HepG2 (cell line): ENCODE measurements around the gene TMEM135. TPM values are rescaled to one million over a fixed set of nuclear protein-coding genes. Genes with fewer than 3 reads are reported as not detected.

Experiments used
- BATF2 ChIP-seq: sonication (generic); formaldehyde crosslinking; IDR thresholded peaks from 2 replicates; pipeline ENCODE4 v1.8.0; 2022; ENCODE audit warnings: mild to moderate bottlenecking, missing genetic modification reagents, moderate library complexity
- BHLHE40 ChIP-seq: IDR thresholded peaks from 2 replicates; pipeline ENCODE4 v1.6.1; 2011; ENCODE audit warnings: low read length, improper control_type of control experiment
- CSRNP2 ChIP-seq: sonication (generic); formaldehyde crosslinking; conservative IDR thresholded peaks from 2 replicates; pipeline ENCODE4 v1.8.0; 2022; ENCODE audit warnings: low read depth, missing genetic modification reagents
- GABPB1 ChIP-seq: IDR thresholded peaks from 2 replicates; pipeline ENCODE4 v1.6.1; 2016; ENCODE audit warnings: mild to moderate bottlenecking, missing genetic modification reagents, moderate library complexity, missing compliant biosample characterization
- HNF1B ChIP-seq: sonication (generic); formaldehyde crosslinking; IDR thresholded peaks from 2 replicates; pipeline ENCODE4 v1.5.1; 2020; ENCODE audit warnings: mild to moderate bottlenecking, moderate library complexity, missing genetic modification reagents
- MEIS1 ChIP-seq: sonication (generic); formaldehyde crosslinking; IDR thresholded peaks from 2 replicates; pipeline ENCODE4 v1.9.0; 2021; ENCODE audit warnings: mild to moderate bottlenecking, missing genetic modification reagents, moderate library complexity, borderline replicate concordance
- NFATC3 ChIP-seq: sonication (generic); formaldehyde crosslinking; IDR thresholded peaks from 2 replicates; pipeline ENCODE4 v1.5.1; 2020; ENCODE audit warnings: mild to moderate bottlenecking, missing genetic modification reagents
- NFYC ChIP-seq: IDR thresholded peaks from 2 replicates; pipeline ENCODE4 v1.6.1; 2016; ENCODE audit warnings: missing genetic modification reagents, missing compliant biosample characterization
- RBM39 ChIP-seq: fragments of 200-400 bp; formaldehyde crosslinking; IDR thresholded peaks from one replicate; pipeline ENCODE4 v1.6.1; 2018; ENCODE audit warnings: antibody characterized with exemption, mild to moderate bottlenecking, low read depth, low read length; ENCODE audit not compliant: poor library complexity, severe bottlenecking
- RELA ChIP-seq: sonication (generic); formaldehyde crosslinking; IDR thresholded peaks from 2 replicates; pipeline ENCODE4 v1.4.0; 2020; ENCODE audit warnings: missing genetic modification reagents
- RNF2 ChIP-seq: fragments of 450-650 bp; conservative IDR thresholded peaks from 2 replicates; pipeline ENCODE4 v1.6.1; 2016; ENCODE audit warnings: low read depth
- TCF12 ChIP-seq, 2 experiments: fragments of 450-650 bp in 1 of 2; sonication (generic) in 1 of 2; formaldehyde crosslinking in 1 of 2; IDR thresholded peaks; 2 replicates each; pipeline versions ENCODE4 v1.6.1 to v1.8.0; 2017 to 2022; ENCODE audit warnings: antibody characterized with exemption in 1 of 2, mild to moderate bottlenecking in 1 of 2, missing genetic modification reagents in 1 of 2, moderate library complexity in 1 of 2
- ZBTB4 ChIP-seq: sonication (generic); formaldehyde crosslinking; IDR thresholded peaks from 2 replicates; pipeline ENCODE4 v1.4.0; 2020; ENCODE audit warnings: missing genetic modification reagents, mild to moderate bottlenecking, borderline replicate concordance
- ZMAT3 ChIP-seq: sonication (generic); formaldehyde crosslinking; conservative IDR thresholded peaks from 2 replicates; pipeline ENCODE4 v1.7.0; 2021; ENCODE audit warnings: missing genetic modification reagents
- ZNF274 ChIP-seq: sonication (generic); formaldehyde crosslinking; IDR thresholded peaks from 2 replicates; pipeline ENCODE4 v1.5.1; 2020; ENCODE audit warnings: mild to moderate bottlenecking, missing genetic modification reagents
- ZNF331 ChIP-seq: sonication (generic); formaldehyde crosslinking; IDR thresholded peaks from 2 replicates; pipeline ENCODE4 v1.4.0; 2020; ENCODE audit warnings: missing genetic modification reagents
- ZNF33B ChIP-seq: sonication (generic); formaldehyde crosslinking; IDR thresholded peaks from 2 replicates; pipeline ENCODE4 v1.5.1; 2020; ENCODE audit warnings: mild to moderate bottlenecking, missing genetic modification reagents
- ZNF598 ChIP-seq: sonication (generic); formaldehyde crosslinking; IDR thresholded peaks from 2 replicates; pipeline ENCODE4 v1.5.1; 2020; ENCODE audit warnings: mild to moderate bottlenecking, missing genetic modification reagents, borderline replicate concordance
- ZNF883 ChIP-seq: sonication (generic); formaldehyde crosslinking; IDR thresholded peaks from 2 replicates; pipeline ENCODE4 v1.5.1; 2020; ENCODE audit warnings: mild to moderate bottlenecking, missing genetic modification reagents; ENCODE audit errors: not compliant biosample characterization
- ZNF891 ChIP-seq: sonication (generic); formaldehyde crosslinking; IDR thresholded peaks from 2 replicates; pipeline ENCODE4 v1.5.0; 2020; ENCODE audit warnings: mild to moderate bottlenecking, missing genetic modification reagents
- polyA plus RNA-seq, 8 experiments: library from polyadenylated mRNA; depleted of rRNA in 3 of 8; stranded (reverse) in 7 of 8; unstranded in 1 of 8; fragments of >200 nt; fragmentation: Illumina TruSeq in 4 of 8; extraction: Trizol in 4 of 8; gene quantifications; 2 replicates each; pipeline versions ENCODE4 v1.2.1 to v1.2.3, GENCODE V29; 2011 to 2016; ENCODE audit warnings: low read depth in 4 of 8, missing spikeins in 1 of 8, mixed read lengths in 1 of 8; ENCODE audit not compliant: insufficient read depth in 1 of 8
- total RNA-seq, 5 experiments: library from RNA; depleted of rRNA; stranded (reverse); fragments of >200 nt; fragmentation: Illumina TruSeq; extraction: Trizol; gene quantifications; 2 replicates each; pipeline ENCODE4 v1.2.3, GENCODE V29; 2016; ENCODE audit warnings: low read depth in 1 of 5
- TF ChIP-seq, protein P1 (sequence below): sonication (generic); formaldehyde crosslinking; IDR thresholded peaks from 2 replicates; pipeline ENCODE4 v1.4.0; 2020; ENCODE audit warnings: missing genetic modification reagents, borderline replicate concordance
- TF ChIP-seq, protein P2 (sequence below): IDR thresholded peaks from 2 replicates; pipeline ENCODE4 v1.6.1; 2012; ENCODE audit warnings: inconsistent platforms

TMEM135 gene
- total and polyA plus RNA-seq, 2 of the 13 experiments (the other 11 are each of a cell fraction or from before 2014, with no cell fraction given), result 36.6 to 88.9 TPM

DNA sequence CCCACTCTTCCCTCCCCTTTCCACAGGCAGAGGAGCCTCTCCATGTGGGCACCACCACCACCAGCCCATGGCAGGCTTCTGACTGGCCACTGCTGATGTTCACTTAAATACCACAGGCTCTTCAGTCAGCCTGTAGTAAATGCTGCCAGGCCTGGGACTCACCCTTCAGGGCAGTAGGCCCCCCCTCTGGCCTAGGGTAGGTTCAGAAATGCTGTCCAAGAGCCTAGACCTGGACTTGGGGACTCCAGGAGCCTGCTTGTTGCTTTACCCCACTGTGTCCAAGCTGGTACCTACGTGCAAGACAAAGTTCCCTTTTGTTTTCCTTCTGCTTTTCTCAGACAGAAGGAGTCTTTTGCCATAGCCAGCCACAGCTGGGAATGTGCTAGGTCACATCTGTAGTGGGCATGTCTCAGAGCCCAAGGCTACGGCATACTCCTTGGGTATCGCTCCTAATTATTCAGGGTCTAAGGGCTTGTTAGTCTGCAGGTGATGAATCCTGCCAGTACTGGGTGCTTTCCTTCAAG lies 38.6 kb downstream of the TMEM135 start (continued):
- TF ChIP-seq ZBTB4 (CRISPR knock-in tag) (no peak), CSRNP2 (CRISPR knock-in tag) (no peak), RBM39 (no peak), RELA (CRISPR knock-in tag) (no peak), ZNF33B (CRISPR knock-in tag) (no peak), BATF2 (CRISPR knock-in tag) (no peak), ZNF331 (no peak), NFYC (CRISPR knock-in tag) (no peak), ZNF274 (CRISPR knock-in tag) (no peak), ZNF891 (CRISPR knock-in tag) (no peak), ZMAT3 (CRISPR knock-in tag) (no peak), MEIS1 (CRISPR knock-in tag) (no peak; the same call in 1 of the 2 replicates), BHLHE40 (no peak), ZNF883 (CRISPR knock-in tag) (peak; percentile 60), NFATC3 (CRISPR knock-in tag) (no peak), TCF12 (IDR thresholded peaks at IDR 0.05) (no peak), TCF12 (CRISPR knock-in tag; IDR thresholded peaks at IDR 0.05) (no peak), HNF1B (CRISPR knock-in tag) (0 out of 2 replicates have a peak, but pooled peaks have one; percentile 21), GABPB1 (no peak), ZNF598 (CRISPR knock-in tag) (0 out of 2 replicates have a peak, but pooled peaks have one; percentile 49), RNF2 (no peak)
- TF ChIP-seq, protein P1, sequence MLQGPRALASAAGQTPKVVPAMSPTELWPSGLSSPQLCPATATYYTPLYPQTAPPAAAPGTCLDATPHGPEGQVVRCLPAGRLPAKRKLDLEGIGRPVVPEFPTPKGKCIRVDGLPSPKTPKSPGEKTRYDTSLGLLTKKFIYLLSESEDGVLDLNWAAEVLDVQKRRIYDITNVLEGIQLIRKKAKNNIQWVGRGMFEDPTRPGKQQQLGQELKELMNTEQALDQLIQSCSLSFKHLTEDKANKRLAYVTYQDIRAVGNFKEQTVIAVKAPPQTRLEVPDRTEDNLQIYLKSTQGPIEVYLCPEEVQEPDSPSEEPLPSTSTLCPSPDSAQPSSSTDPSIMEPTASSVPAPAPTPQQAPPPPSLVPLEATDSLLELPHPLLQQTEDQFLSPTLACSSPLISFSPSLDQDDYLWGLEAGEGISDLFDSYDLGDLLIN, result no peak
- TF ChIP-seq, protein P2, sequence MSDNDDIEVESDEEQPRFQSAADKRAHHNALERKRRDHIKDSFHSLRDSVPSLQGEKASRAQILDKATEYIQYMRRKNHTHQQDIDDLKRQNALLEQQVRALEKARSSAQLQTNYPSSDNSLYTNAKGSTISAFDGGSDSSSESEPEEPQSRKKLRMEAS, result no peak
